ENCODE data around the gene DCLK1. TPM values are rescaled to one million over a fixed set of nuclear protein-coding genes. Genes with fewer than 3 reads are reported as not detected.

The DCLK1 gene
- total and polyA plus RNA-seq, 2 experiments from 2014 or later = 0.16 to 2.9 TPM

- no peaks in the 10 kb centered on the region for H3K9me3 ChIP-seq (ENCODE audit: low read depth)
- no peaks in the 10 kb centered on the region for H3K9me2 ChIP-seq (replicated peaks; ENCODE audit: insufficient read depth)
- H3K4me3 ChIP-seq = no peak overlapping the region
- H2AFZ ChIP-seq = no peak overlapping the region
- H4K20me1 ChIP-seq (ENCODE audit: insufficient read depth, poor library complexity, severe bottlenecking) = no peaks in the 10 kb centered on the region
- TF ChIP-seq EZH2 (IDR thresholded peaks at IDR 0.05; ENCODE audit: borderline replicate concordance) = no peak
- H3K4me2 ChIP-seq = no peak overlapping the region
- H3K27me3 ChIP-seq = no peaks in the 10 kb centered on the region
- H3K4me1 ChIP-seq (ENCODE audit: insufficient read depth) = no peaks in the 10 kb centered on the region
- no peak overlapping the region for H3K27ac ChIP-seq
- no peak for DNase-seq (ENCODE audit: low spot score)
- H3K79me2 ChIP-seq = no peaks in the 10 kb centered on the region
- H3K36me3 ChIP-seq (replicated peaks; ENCODE audit: insufficient read depth, low read depth) = no peaks in the 10 kb centered on the region
Observed at GRCh38 chr13:35961002-35961401, 170.2 kb downstream of the DCLK1 start.

- Histone ChIP-seq H3K9me3 (ENCODE audit: low read depth) (no peaks in the 10 kb centered on the region), H3K79me2 (no peaks in the 10 kb centered on the region), H3K27ac (no peak overlapping the region), H3K27me3 (no peaks in the 10 kb centered on the region), H2AFZ (no peak overlapping the region), H3K9me2 (replicated peaks; ENCODE audit: insufficient read depth) (no peaks in the 10 kb centered on the region), H3K4me1 (ENCODE audit: insufficient read depth) (no peaks in the 10 kb centered on the region), H3K36me3 (replicated peaks; ENCODE audit: insufficient read depth, low read depth) (no peaks in the 10 kb centered on the region), H3K4me3 (no peak overlapping the region), H3K4me2 (no peak overlapping the region), H4K20me1 (ENCODE audit: insufficient read depth, poor library complexity, severe bottlenecking) (no peaks in the 10 kb centered on the region)
- no peak for TF ChIP-seq EZH2phosphoT487 (IDR thresholded peaks at IDR 0.05; ENCODE audit: low read depth, severe bottlenecking, unreplicated experiment)
- TF ChIP-seq EZH2 (IDR thresholded peaks at IDR 0.05; ENCODE audit: borderline replicate concordance) = no peak
- no peak for TF ChIP-seq CTCF (IDR thresholded peaks at IDR 0.05; ENCODE audit: poor library complexity)
- DNase-seq (ENCODE audit: low spot score) = no peak
- 88% methylated on average over 2 of the region's 2 CpGs for WGBS (ENCODE audit: low lambda C conversion rate, missing lambda C conversion rate)
Observed at GRCh38 chr13:35957996-35958395, 173.2 kb downstream of the DCLK1 start.

- DNase-seq (ENCODE audit: low spot score) = no peak
- WGBS (ENCODE audit: low lambda C conversion rate, missing lambda C conversion rate) = 72% methylated on average over 1 of the region's 1 CpG
- no peaks in the 10 kb centered on the region for H3K36me3 ChIP-seq (replicated peaks; ENCODE audit: insufficient read depth, low read depth)
- H3K4me2 ChIP-seq = no peak overlapping the region
- H3K9me3 ChIP-seq (ENCODE audit: low read depth) = no peaks in the 10 kb centered on the region
- H3K79me2 ChIP-seq = no peaks in the 10 kb centered on the region
- TF ChIP-seq CTCF (IDR thresholded peaks at IDR 0.05; ENCODE audit: poor library complexity) (no peak), EZH2phosphoT487 (IDR thresholded peaks at IDR 0.05; ENCODE audit: low read depth, severe bottlenecking, unreplicated experiment) (no peak), EZH2 (IDR thresholded peaks at IDR 0.05; ENCODE audit: borderline replicate concordance) (no peak)
- H3K9me2 ChIP-seq (replicated peaks; ENCODE audit: insufficient read depth) = no peaks in the 10 kb centered on the region
- no peak overlapping the region for H2AFZ ChIP-seq
- no peak overlapping the region for H3K4me3 ChIP-seq
- H3K27me3 ChIP-seq = no peaks in the 10 kb centered on the region
- no peaks in the 10 kb centered on the region for H4K20me1 ChIP-seq (ENCODE audit: insufficient read depth, poor library complexity, severe bottlenecking)
- H3K4me1 ChIP-seq (ENCODE audit: insufficient read depth) = no peaks in the 10 kb centered on the region
- H3K27ac ChIP-seq = peak overlapping the region; percentile 9
Observed at GRCh38 chr13:35957241-35957731, 173.9 kb downstream of the DCLK1 start.

GRCh38 chr13:35956074-35956473 lies 175.1 kb downstream of the DCLK1 start:
- Histone ChIP-seq H3K27me3 (no peaks in the 10 kb centered on the region), H3K9me3 (ENCODE audit: low read depth) (no peaks in the 10 kb centered on the region), H3K4me2 (no peak overlapping the region), H4K20me1 (ENCODE audit: insufficient read depth, poor library complexity, severe bottlenecking) (no peaks in the 10 kb centered on the region), H3K4me3 (no peak overlapping the region), H3K27ac (no peak overlapping the region), H3K79me2 (no peaks in the 10 kb centered on the region), H3K36me3 (replicated peaks; ENCODE audit: insufficient read depth, low read depth) (no peaks in the 10 kb centered on the region), H3K4me1 (ENCODE audit: insufficient read depth) (no peaks in the 10 kb centered on the region), H3K9me2 (replicated peaks; ENCODE audit: insufficient read depth) (no peaks in the 10 kb centered on the region), H2AFZ (no peak overlapping the region)
- DNase-seq (ENCODE audit: low spot score) = no peak
- no peak for TF ChIP-seq EZH2phosphoT487 (IDR thresholded peaks at IDR 0.05; ENCODE audit: low read depth, severe bottlenecking, unreplicated experiment)
- TF ChIP-seq CTCF (IDR thresholded peaks at IDR 0.05; ENCODE audit: poor library complexity) = no peak
- TF ChIP-seq EZH2 (IDR thresholded peaks at IDR 0.05; ENCODE audit: borderline replicate concordance) = no peak

Data from hepatocyte (in vitro differentiated cells).